HG03045 (cell line): ENCODE data around the gene PRSS12.
A peak's percentile ranks its signal among the peaks of the same experiment; 100 is the strongest.

ENCODE experiments used
- ATAC-seq: cut with Tn5 transposase; IDR thresholded peaks from one replicate; pipeline ENCODE4 v1.9.1; 2021; ENCODE audit warnings: mild to moderate bottlenecking, moderate library complexity; ENCODE audit not compliant: unreplicated experiment

PRSS12 gene

DNA sequence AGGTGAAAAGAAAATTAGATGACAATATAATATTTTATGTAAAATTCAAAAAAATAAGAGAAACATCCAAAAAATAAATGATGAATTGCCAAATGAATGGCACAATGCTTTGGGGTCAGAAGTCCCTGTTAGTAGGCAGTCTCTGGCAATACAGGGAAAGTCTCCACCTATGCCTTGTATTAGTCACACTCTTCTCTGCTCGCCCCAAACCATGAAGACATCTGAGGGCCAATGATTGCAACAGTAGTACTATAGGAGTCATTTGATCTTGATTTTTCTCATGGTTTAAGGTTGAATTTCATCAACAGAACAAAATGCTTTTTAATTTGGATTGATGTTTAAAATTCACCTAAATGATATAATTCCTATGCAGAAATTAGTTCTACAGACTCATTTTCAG, 3.9 kb upstream of the PRSS12 start:
- ATAC-seq = no peak

DNA sequence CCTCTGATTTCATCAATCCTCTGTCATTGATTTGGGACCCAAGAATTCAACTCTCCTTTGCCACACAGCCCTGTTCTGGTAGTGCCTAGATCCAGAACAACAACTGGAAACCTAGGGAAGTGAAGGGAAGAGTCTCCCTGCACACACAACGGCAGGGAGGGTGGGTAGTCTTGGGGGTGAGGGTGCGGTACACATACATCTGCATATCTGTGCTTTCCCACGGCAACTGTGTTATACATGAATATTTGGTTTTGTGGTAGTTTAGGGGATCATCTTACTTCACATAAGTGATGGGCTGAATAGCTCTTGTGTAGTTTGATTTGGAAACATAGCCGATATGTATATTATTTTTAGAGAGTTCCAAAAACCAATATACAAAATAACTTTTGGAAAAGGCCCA, 3.3 kb upstream of the PRSS12 start:
- ATAC-seq = no peak

DNA sequence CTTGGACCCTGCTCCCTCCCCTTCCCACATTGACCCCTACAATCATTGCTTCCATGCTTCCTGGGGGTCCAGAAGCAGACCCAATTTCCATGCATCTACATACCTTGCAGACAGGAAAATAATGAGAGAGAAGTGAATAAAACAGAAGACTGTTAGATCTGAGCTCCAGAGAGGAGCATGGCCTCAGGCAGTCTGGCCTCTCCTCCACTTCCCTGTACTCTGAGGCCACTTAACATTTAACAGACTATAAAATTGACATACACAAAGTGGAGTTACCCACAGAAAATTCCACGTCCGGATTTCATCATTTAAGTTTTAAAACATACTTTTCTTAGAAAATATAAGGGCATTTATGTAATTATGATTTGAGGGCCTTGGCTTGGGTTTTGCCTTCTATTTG, 2.1 kb upstream of the PRSS12 start:
- ATAC-seq = no peak

DNA sequence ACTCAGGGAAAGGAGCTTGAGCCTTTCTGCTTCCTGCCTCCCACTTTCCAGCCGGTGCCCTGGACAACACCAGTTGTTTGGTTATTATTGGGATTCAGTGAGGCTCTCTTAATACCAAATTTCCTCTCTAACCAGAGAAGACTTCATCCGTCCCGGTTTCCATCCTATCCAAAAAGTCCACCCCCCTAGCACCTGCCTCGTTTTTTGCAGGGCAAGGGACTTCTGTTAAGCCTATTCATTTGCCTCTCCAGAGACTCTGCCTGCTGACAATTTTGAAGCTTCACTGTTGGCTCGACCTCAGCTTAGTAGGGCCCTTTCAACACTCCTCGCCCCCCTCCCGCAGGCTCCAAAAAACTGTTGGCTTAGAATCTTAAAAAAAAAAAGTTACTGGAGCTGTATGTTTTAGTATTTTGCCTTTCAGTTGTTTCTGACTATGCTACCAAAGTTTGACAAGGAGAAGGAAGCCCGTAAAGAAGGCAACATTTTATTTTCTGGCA, 779 bp upstream of the PRSS12 start:
- ATAC-seq = no peak

DNA sequence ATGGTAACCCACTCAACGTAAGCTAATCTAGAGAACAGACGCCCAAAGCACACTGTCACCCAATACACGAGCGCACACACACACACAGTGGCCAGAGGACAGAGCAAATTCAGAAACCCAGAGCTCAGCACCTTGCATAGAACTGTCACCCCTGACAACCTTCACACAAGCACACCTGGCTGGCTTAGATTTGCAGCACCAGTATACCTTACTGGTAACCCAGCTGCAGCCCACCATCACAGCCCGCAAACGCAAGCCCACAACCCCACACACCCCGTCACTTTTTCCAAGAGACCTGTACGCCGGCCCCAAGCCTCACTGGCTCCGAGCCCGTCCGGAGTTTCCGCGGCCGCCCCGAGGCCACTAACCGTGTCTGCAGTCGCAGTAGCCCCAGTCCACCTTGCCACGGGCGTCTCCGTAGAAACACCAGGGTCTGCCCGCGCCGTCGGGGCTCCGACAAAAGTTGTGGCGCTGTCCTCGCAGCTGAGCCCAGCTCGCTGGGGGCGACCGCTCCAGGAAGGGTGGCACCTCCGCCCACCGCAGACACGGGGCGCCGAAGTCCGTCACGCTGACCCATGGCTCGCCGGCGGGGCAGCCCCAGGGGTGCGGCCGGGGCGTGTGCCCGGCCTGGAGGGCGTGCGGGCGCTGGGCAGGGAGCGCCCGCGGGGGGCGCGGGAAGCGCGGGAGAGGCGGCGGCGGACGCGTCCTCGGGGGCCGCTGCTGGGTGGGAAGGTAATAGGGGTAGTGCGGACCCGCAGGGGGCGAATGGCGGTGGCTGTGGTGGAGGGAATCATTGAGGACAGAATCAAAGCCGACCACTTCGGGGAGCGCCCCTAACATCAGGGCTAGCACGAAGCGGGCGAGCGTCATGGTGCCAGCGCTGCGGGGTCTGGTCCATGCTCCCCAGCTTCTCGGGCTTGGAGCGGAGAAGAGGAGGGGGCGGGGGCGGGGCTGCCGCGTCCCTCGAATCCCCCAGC, 664 bp downstream of the PRSS12 start:
- ATAC-seq = peak; percentile 24

DNA sequence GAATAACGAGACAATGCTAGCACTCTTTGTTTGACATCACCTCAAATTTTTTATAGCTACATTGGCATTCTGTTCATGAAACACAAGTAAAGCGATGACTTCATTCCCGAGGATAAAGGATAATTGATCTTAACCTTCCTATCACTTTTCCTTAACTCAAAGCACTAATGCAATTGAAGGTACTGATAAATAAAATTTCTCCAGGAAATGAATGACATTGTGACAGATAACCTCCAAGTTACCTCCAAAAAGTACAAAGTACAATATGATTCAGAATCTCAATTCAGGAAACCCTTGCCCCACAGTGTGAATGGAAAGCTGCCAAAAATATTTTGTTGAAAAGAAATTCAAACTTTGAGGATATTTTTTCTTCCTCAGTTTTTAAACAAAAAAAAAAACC, 1.8 kb downstream of the PRSS12 start:
- ATAC-seq = no peak

DNA sequence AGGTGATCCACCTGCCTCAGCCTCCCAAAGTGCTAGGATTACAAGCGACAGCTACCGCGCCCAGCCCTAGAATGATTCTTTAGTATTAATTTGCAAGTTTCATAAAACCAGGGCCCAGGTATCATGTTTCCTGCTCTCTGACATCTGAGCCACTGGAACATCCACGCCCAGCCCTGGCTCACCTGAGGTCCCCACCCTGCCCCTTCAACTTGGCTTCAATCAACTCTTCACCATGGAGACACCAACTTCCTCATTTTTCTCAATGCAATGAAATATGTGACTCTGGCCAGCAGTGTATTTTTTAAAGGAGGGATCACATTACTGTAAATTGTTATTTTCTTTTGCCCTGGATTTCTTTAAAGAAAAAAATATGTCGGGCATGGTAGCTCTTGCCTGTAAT, 3.9 kb downstream of the PRSS12 start:
- no peak for ATAC-seq

DNA sequence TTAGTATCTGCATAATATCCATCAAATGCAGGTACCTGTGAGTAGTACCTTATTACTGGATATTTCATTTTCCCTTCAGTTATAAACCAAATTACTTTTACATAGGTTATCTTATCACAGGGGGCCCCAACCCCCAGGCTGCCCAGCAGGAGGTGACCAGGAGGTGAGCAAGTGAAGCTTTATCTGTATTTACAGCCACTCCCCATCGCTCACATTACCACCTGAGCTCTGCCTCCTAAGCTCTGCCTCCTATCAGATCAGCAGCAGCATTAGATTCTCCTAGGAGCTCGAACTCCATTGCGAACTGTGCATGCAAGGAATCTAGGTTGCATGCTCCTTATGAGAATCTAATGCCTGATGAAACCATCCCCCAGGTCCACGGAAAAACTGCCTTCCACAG, 6.3 kb downstream of the PRSS12 start:
- no peak for ATAC-seq

DNA sequence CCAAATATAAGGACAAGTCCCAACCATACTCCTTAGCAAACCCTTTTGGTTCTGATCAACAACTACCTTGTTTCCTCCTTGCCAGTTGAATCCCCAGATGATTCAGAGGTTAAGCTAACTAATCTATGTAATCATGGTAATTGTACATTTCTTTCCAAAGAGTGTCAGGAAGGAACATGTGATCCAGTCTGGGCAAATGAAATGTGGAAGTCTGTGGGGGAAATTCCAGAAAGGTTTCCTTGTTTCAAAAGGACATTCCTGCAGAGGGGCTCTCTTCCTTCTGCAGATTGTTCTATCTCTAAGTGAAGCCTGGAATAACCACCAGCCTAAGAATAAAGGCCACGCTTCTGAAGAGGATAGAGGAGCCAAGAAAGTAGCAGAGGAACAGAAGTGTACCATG, 7.0 kb downstream of the PRSS12 start:
- ATAC-seq = no peak

DNA sequence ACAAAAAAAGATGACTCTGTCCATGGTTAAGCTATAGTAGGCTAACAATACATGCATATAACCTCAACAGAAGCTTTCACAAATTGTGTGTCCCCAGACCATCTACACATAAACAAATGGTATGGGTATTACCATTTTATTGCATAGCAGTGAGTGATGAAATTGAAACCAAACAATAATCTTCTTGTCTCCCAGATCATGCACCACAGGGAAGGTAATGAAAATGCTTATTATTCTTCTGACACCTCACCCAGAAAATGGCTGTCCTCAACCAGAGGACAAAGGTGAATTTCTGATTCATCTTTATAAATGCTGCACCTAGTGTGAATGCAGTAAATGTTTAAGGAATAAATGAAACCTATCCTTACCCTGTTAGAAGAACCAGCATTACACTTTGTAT, 8.0 kb downstream of the PRSS12 start:
- ATAC-seq = no peak

DNA sequence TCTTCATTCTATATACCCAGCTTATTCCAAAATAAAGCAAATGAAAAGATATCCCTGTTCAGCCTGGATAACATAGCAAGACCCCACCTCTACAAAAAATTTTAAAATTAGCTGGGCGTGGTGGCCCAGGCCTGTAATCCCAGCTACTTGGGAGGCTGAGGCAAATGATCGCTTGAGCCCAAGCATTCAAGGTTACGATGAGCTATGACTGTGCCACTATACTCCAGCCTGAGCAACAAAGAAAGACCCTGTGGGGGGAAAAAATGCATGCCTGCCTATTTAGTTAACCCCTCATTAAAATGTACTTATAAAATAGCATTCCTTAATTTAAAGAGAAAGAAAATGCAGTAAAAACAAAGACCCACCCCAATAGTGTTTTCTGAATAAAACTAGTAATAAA, 9.3 kb downstream of the PRSS12 start:
- no peak for ATAC-seq

DNA sequence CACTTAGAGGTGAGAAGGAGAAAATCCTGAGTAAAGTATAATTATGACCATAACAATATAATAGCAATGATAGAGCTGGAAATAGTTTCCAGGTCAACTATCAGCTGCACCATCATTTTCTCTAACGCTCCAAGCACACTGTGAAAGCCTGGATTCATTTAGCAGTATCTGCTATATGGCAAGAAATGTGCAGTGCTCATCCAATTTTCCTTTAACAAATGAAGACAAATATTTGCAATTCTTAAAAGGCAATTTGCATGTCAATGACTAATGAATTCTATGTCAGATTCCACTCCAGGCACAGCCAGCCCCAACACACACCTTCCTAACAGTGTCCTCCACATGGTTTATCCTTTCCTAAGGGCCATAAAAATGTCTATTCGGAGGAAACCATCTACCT, 12.7 kb downstream of the PRSS12 start:
- no peak for ATAC-seq

DNA sequence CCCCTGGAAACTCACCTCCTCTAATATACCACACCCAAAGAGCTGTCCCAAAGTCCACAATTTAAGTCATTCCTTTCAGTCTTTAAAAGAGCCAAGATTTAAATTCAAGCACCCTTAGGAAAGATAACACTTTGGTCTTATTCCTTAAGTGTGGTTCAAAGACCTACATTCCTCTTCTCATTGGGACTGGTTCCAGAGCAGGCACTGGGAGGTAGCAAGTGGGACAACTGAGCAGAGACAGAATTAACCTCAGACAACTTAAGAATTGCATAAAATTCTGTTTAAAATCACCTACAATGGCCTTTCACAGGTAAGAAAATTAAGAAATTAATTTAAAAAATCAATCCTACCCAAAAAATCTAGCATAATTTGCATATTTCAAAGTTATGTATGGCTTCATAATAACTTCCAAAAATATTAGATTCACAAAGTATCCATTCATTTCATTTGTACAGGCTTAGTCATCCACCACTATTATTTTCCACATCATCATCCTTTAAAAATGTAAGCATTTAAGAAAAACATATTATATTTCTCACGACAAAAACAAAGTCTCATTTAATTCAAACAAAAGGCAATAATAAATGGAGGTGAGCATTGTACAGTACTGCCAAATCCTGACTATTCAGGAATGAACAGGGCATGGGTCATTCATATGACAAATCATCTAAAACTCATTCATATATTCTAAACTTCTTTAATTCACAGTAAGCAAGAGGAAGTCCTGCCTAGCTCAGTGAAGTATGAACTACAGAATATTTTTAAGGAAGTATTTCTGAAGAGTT, 13.6 kb downstream of the PRSS12 start:
- ATAC-seq = no peak

DNA sequence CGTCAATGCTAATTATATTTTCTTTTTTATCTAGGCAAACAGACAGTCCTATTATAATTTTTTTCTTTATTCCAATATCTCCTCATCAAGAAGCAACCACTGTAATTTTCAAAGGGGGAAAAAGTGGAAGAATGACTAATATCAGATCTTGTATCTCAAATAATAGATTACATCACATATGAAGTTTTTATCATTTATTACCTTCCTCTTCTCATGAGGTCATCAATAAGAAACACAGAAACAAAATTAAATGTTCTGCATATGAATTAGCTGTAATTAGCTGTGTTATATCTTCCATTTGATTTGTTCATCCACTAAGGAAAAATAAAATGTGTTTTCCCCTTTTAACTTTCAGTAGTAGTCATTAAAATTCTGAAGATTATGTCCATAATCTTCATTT, 14.3 kb downstream of the PRSS12 start:
- ATAC-seq = no peak

DNA sequence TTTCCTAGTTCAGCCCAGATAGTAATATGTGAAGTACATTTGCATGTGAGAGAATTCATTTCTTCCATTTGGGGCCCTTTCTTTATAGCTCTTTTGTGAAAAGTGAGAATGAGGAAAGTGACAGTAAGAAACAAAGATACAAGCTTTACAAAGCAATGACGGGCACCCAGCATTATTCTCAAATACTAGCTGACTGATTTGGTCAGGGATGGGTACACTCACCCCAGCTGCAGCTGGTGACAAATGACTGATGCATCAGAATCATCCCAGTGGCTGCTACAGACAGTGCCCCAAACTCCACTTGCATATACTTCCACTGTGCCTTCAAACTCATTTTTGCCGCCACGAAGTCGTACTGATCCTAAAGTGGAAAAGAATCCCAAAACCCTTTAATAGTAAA, 14.8 kb downstream of the PRSS12 start:
- no peak for ATAC-seq

DNA sequence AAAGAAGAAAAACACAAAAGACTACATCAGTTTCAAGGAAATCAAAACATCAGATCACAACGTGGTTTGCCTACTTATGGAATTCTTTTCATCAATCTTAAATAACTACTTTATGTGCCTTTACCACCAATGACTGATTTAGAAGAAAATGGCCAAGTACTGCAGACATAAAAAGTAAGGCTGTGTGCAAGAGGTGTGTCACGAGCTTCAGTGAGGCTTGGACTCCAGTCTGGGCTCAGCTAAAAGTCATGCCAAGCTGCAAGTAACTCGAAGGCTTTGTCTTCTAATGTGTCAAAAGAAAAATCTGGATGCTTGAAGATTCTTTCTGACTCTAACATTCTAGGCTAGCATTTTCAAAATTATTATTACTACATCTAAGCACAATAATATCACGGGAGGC, 17.0 kb downstream of the PRSS12 start:
- ATAC-seq = no peak

DNA sequence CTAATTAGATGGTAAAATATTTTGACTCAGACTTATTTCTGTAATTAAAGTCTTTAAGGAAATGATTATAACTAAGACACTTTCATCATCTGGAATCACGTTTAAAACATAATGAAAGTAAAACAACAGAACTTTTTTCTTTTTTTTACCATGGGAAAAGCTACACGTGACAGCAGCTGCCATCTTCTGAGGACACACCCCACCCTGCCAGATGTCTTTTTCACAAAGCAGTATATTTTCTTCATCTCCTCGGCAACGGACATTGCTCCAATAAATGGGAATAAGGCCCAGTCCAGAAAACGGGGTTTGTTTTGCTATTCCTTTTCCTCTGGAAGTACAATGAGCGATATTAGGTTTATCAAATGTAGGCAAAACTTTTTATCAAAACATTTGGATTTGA, 17.5 kb downstream of the PRSS12 start:
- ATAC-seq = no peak

DNA sequence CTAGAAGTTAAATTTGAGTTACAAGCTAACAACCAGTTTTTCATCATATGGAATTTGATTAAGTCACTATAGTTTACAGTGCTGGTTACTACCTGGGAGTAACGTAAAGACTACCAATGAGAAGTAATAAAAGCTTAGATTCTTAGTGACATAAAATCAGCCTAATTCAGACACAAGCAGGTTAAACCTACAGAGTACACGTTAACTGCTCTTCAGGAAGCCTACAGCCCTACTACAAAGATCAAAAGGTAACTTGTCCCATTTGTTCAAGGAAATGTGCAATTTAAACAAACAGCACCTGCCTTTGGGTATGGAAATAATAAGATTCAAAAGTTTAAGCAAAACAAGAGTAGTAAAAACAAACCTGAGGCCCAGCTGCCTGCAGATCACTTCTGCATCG, 21.5 kb downstream of the PRSS12 start:
- ATAC-seq = no peak

DNA sequence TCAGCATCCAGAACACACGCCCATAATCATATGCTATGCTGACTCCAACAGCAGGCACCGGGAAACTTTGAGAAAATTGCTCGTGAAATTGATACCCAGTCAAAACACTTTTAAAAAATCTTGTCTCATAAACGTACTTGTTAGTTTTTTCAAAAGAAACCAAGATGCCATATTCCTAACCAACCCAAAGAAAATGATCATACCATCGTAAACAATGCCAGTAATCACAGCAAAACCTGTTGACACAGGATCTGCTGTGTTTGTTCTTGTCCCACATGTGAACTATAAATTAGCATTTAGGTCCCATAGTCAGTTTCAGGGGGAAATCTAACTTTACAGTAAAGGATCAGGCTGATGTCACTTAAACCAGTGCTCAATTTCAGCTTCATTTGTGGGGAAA, 23.0 kb downstream of the PRSS12 start:
- ATAC-seq = no peak

DNA sequence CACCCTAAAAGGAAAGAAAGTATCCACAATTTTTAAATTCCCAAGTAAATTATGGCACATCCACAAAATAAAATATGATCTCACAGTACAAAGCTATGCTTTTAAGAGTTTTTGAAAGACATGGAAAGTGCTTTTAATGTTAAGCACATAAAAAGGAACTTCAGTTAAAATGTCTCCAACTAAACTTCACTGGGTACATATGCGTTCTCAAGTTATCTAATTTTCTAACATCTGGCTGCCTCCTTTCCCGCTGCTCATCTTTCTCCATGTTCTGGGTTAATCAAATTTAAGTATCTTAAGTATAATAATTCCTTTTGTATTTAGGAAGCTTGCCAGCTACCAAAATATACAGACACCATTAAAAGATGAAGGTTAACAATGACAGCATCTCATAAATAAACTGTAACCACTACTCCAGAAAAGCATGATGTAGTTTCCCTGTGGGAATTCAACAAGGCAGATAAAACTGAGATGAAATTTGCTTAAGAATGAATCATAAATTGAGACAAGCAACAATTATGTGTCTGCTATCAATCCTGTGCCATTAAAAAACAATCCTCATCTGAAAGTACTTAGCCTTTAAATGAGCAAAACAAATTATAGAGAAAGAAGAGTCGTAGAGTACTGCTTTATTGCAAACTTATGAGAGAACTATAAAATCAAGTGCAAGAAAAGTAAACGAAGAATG, 25.1 kb downstream of the PRSS12 start:
- ATAC-seq = no peak

DNA sequence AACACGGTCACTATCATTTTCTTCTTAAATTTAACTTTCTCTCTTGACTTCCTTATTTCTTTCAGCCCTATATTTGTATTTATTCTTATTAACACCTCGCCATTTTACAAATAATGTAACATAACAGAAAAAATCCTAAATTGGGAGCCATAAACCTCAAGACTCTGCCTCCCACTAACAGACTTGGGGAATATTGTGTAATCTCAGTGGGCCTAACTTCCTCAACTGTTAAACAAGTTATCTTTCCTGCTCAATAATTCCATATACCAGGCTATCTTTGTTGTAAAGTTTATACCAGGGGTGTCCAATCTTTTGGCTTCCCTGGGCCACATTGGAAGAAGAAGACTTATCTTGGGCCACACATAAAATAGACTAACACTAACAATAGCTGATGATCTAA, 26.2 kb downstream of the PRSS12 start:
- no peak for ATAC-seq
